ENCODE data around the gene MAN2B1. TPM values are rescaled to one million over a fixed set of nuclear protein-coding genes. Genes with fewer than 3 reads are reported as not detected.
A peak's percentile ranks its signal among the peaks of the same experiment; 100 is the strongest.

The MAN2B1 gene
- total RNA-seq, 3 donors from 2014 or later (not counting 1 experiment from before 2014, with no cell fraction given): 107 to 118 (median 112) TPM

GRCh38 chr19:12665281-12665573 is 1.3 kb downstream of the MAN2B1 start:
- H3K4me1 Mint-ChIP-seq: peaks cover 37 to 47% of the 10 kb centered on the region in 2 donors
- peak in 1 of 2 donors; percentile 78 for DNase-seq
- peak overlapping the region; percentile 94 for H3K4me3 ChIP-seq (ENCODE audit: low read length)
- WGBS (ENCODE audit: insufficient coverage): 14% methylated on average over 10 of the region's 10 CpGs
- no peak for TF ChIP-seq CTCF (IDR thresholded peaks at IDR 0.05)
- H3K36me3 ChIP-seq (ENCODE audit: control insufficient read depth, insufficient read depth, low read length): peaks cover 34% of the 10 kb centered on the region
- no peaks in the 10 kb centered on the region for H3K27me3 Mint-ChIP-seq (ENCODE audit: low read depth in 2 of 2)
- no peaks in the 10 kb centered on the region for H3K9me3 Mint-ChIP-seq
- peak overlapping the region; percentile 96 for H3K4me3 Mint-ChIP-seq
- ATAC-seq: no peak
- peak overlapping the region; percentile 98 for H3K27ac Mint-ChIP-seq
- H3K9me3 ChIP-seq (ENCODE audit: control insufficient read depth, insufficient read depth, low read length): no peaks in the 10 kb centered on the region
- H3K27me3 ChIP-seq (ENCODE audit: control insufficient read depth, insufficient read depth, low read length): no peaks in the 10 kb centered on the region
- H3K4me1 ChIP-seq (ENCODE audit: control insufficient read depth, insufficient read depth, low read length): peaks cover 53% of the 10 kb centered on the region
- H3K36me3 Mint-ChIP-seq: peaks cover 1% of the 10 kb centered on the region
- H3K27ac ChIP-seq (ENCODE audit: low read length): peak overlapping the region; percentile 90
- intact Hi-C loops (cut with micrococcal nuclease): loop anchor here (5.0 kb wide), 1 partner anchor 57 kb away; the partner anchor contains the start of gene TNPO2

GRCh38 chr19:12664406-12665280 is 1.9 kb downstream of the MAN2B1 start:
- intact Hi-C loops (cut with micrococcal nuclease): loop anchor here (5.0 kb wide), 1 partner anchor 58 kb away; the partner anchor contains the start of gene TNPO2
- peaks cover 31 to 46% of the 10 kb centered on the region in 2 donors for H3K4me1 Mint-ChIP-seq
- peaks cover 7% of the 10 kb centered on the region for H3K36me3 Mint-ChIP-seq
- H3K27ac Mint-ChIP-seq: peak overlapping the region; percentile 98
- no peaks in the 10 kb centered on the region for H3K27me3 ChIP-seq (ENCODE audit: control insufficient read depth, insufficient read depth, low read length)
- DNase-seq (no peak), ATAC-seq (no peak)
- H3K4me1 ChIP-seq (ENCODE audit: control insufficient read depth, insufficient read depth, low read length): peaks cover 48% of the 10 kb centered on the region
- WGBS (ENCODE audit: insufficient coverage): 84% methylated on average over 29 of the region's 29 CpGs
- H3K9me3 Mint-ChIP-seq: no peaks in the 10 kb centered on the region
- peaks cover 37% of the 10 kb centered on the region for H3K36me3 ChIP-seq (ENCODE audit: control insufficient read depth, insufficient read depth, low read length)
- no peak overlapping the region for H3K4me3 ChIP-seq (ENCODE audit: low read length)
- peak overlapping the region; percentile 96 for H3K4me3 Mint-ChIP-seq
- H3K9me3 ChIP-seq (ENCODE audit: control insufficient read depth, insufficient read depth, low read length): no peaks in the 10 kb centered on the region
- H3K27ac ChIP-seq (ENCODE audit: low read length): peak overlapping the region; percentile 90
- TF ChIP-seq CTCF (IDR thresholded peaks at IDR 0.05): no peak
- H3K27me3 Mint-ChIP-seq (ENCODE audit: low read depth in 2 of 2): no peaks in the 10 kb centered on the region

- Histone ChIP-seq H3K9me3 (ENCODE audit: control insufficient read depth, insufficient read depth, low read length) (no peaks in the 10 kb centered on the region), H3K27ac (ENCODE audit: low read length) (no peak overlapping the region)
- peaks cover 7% of the 10 kb centered on the region for H3K36me3 Mint-ChIP-seq
Observed at GRCh38 chr19:12660980-12661379, 5.6 kb downstream of the MAN2B1 start.

More at GRCh38 chr19:12660980-12661379, 5.6 kb downstream of the MAN2B1 start:
- Mint-ChIP-seq H3K27ac (no peak overlapping the region), H3K4me1 (peaks cover 5 to 16% of the 10 kb centered on the region in 2 donors), H3K27me3 (ENCODE audit: low read depth in 2 of 2) (no peaks in the 10 kb centered on the region), H3K4me3 (no peak overlapping the region), H3K9me3 (no peaks in the 10 kb centered on the region)
- DNase-seq: no peak
- Histone ChIP-seq H3K36me3 (ENCODE audit: control insufficient read depth, insufficient read depth, low read length) (peaks cover 62% of the 10 kb centered on the region), H3K27me3 (ENCODE audit: control insufficient read depth, insufficient read depth, low read length) (no peaks in the 10 kb centered on the region), H3K4me1 (ENCODE audit: control insufficient read depth, insufficient read depth, low read length) (peaks cover 22% of the 10 kb centered on the region), H3K4me3 (ENCODE audit: low read length) (no peak overlapping the region)
- TF ChIP-seq CTCF (IDR thresholded peaks at IDR 0.05): no peak
- intact Hi-C loops (cut with micrococcal nuclease): no loop called here
- WGBS (ENCODE audit: insufficient coverage): 90% methylated on average over 12 of the region's 12 CpGs
- no peak for ATAC-seq
